22Rv1 (cell line): ENCODE measurements around the gene MRPL38.

Experiments
- H3K27ac ChIP-seq: fragments of 450-650 bp; 2 replicates; pipeline ENCODE4 v1.5.1; 2017
- ZFX ChIP-seq: fragments of 450-650 bp; IDR thresholded peaks from 2 replicates; pipeline ENCODE4 v1.6.1; 2017; ENCODE audit warnings: antibody characterized with exemption, borderline replicate concordance
- TF ChIP-seq, protein P1 (sequence below): fragments of 450-650 bp; IDR thresholded peaks from 2 replicates; pipeline ENCODE4 v1.5.1; 2017; ENCODE audit warnings: mild to moderate bottlenecking

The MRPL38 gene

DNA sequence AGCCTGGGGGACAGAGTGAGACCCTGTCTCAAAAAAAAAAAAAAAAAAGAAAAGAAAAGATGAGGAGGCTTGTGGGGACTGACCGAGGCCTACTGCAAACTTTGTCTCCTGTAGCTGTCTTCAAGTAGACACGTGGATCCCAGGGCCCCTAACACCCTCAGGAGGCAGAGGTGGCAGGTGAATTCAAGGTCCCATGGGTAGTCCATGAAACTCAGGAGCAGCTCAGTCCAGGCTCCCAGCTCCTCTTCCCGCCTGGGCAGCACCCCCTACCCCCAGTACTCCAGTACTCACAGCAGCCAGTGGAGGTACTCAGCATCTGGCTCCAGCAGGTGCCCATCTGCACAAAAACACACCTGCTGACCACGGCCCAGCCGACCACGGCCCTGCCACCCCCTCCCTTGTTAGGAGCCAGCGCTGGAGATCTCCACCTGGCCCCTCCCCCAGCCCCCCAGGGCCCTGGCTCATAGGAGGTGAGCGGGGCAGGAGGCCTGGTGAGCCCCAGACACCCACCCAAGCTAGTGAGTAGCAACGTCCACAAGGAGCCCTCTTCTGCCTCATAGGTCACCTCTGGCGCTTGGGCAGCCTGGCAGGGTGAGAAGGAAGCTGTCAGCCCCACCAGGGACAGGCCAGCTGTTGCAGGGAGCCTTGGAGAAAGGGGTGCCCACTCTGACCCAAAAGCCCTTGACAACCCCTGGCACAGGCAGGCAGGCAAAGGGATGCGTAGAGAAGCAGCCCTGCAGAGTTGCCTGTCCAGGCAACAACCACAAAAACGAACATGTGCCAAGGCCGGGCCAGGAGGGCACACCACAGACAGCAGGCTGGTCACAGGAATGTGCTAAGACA is 3.8 kb downstream of the MRPL38 start:
- TF ChIP-seq, protein P1, sequence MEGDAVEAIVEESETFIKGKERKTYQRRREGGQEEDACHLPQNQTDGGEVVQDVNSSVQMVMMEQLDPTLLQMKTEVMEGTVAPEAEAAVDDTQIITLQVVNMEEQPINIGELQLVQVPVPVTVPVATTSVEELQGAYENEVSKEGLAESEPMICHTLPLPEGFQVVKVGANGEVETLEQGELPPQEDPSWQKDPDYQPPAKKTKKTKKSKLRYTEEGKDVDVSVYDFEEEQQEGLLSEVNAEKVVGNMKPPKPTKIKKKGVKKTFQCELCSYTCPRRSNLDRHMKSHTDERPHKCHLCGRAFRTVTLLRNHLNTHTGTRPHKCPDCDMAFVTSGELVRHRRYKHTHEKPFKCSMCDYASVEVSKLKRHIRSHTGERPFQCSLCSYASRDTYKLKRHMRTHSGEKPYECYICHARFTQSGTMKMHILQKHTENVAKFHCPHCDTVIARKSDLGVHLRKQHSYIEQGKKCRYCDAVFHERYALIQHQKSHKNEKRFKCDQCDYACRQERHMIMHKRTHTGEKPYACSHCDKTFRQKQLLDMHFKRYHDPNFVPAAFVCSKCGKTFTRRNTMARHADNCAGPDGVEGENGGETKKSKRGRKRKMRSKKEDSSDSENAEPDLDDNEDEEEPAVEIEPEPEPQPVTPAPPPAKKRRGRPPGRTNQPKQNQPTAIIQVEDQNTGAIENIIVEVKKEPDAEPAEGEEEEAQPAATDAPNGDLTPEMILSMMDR = no peak
- no peak for TF ChIP-seq ZFX
- H3K27ac ChIP-seq = no peak overlapping the region

- no peak for TF ChIP-seq ZFX
- TF ChIP-seq, protein P1 = no peak
- H3K27ac ChIP-seq = no peak overlapping the region
Measured at GRCh38 chr17:75899767-75900468, 4.8 kb downstream of the MRPL38 start.

DNA sequence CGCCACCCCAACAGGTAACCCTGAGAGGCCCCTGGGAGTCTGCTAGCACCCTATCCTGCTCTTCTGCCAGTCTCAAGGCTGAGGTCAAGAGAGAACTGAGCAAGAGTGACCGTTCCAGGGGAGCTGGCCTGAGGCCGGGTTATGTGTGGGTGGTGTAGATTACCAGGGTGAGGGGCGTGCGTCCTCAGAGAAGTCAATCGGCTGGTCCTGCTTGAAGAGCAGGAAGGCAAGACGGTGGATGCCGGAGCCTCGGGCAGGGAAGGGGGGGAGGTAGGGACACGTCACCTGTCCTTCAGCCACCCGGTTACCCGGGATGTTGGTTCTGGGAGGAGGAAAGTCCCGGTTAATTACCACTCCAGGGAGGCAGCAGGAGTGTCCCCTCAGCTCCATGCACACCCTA is 5.3 kb downstream of the MRPL38 start:
- TF ChIP-seq ZFX = no peak
- TF ChIP-seq, protein P1 = no peak
- no peak overlapping the region for H3K27ac ChIP-seq

GRCh38 chr17:75898791-75899190 is 5.9 kb downstream of the MRPL38 start:
- no peak for TF ChIP-seq ZFX
- TF ChIP-seq, protein P1 = no peak
- H3K27ac ChIP-seq = no peak overlapping the region; the same call in 1 of the 2 replicates

DNA sequence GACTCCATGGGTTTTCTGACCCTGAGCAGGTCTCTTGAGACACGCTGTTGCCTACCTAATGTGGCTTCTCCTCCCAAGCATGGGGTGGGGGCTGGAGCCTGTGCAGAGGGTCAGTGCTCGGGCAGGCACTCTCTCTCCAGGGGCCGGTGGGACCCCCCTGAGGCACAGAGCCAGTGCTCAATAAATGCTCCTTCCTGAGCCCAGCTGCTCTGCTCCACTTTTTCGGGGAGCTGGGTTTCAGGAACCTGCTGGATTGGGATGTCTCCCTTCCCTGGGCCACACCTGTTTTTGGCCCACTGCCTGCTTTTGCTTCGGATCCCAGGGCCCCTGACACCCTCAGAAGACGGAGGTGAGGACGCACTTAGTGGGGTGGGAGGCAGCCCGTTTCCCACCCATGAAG is 6.6 kb downstream of the MRPL38 start:
- peak overlapping the region; percentile 94 for H3K27ac ChIP-seq
- TF ChIP-seq, protein P1 = no peak
- TF ChIP-seq ZFX = no peak

GRCh38 chr17:75897160-75898019 is 7.3 kb downstream of the MRPL38 start:
- TF ChIP-seq, protein P1 = no peak
- TF ChIP-seq ZFX = no peak
- H3K27ac ChIP-seq = peak overlapping the region; percentile 94
